OCI-LY1 (cell line): ENCODE measurements around the gene ATOX1.

Source experiments
- H2AFZ ChIP-seq: fragments of 200-600 bp; sonication (generic), shearing (Covaris generic); 2 replicates; pipeline ENCODE4 v1.6.0; 2014; ENCODE audit warnings: antibody characterized with exemption, mild to moderate bottlenecking, low read length
- H3F3A ChIP-seq: fragments of 200-600 bp; sonication (generic), shearing (Covaris generic); 2 replicates; pipeline ENCODE4 v1.6.0; 2014; ENCODE audit warnings: mild to moderate bottlenecking, antibody characterized with exemption, low read length, moderate library complexity; ENCODE audit not compliant: insufficient read depth
- H3K27ac ChIP-seq: fragments of 200-600 bp; sonication (generic); 2 replicates; pipeline ENCODE4 v1.5.1; 2014; ENCODE audit warnings: low read length, mixed run types, mild to moderate bottlenecking, low read depth; ENCODE audit not compliant: poor library complexity, severe bottlenecking
- H3K27me3 ChIP-seq: fragments of 200-600 bp; sonication (generic); 2 replicates; pipeline ENCODE4 v1.6.0; 2014; ENCODE audit warnings: antibody characterized with exemption, mild to moderate bottlenecking, low read length, moderate library complexity; ENCODE audit not compliant: insufficient read depth
- H3K36me3 ChIP-seq: fragments of 200-600 bp; sonication (generic); 2 replicates; pipeline ENCODE4 v1.6.1; 2014; ENCODE audit warnings: mild to moderate bottlenecking, antibody characterized with exemption, low read length, moderate library complexity, mixed read lengths; ENCODE audit not compliant: insufficient read depth
- H3K4me1 ChIP-seq: fragments of 200-600 bp; sonication (generic); 2 replicates; pipeline ENCODE4 v1.5.1; 2014; ENCODE audit warnings: mild to moderate bottlenecking, low read length, moderate library complexity; ENCODE audit not compliant: insufficient read depth, severe bottlenecking
- H3K4me2 ChIP-seq: fragments of 200-600 bp; sonication (generic), shearing (Covaris generic); 2 replicates; pipeline ENCODE4 v1.6.1; 2014; ENCODE audit warnings: low read length
- H3K4me3 ChIP-seq: fragments of 200-600 bp; sonication (generic); 2 replicates; pipeline ENCODE4 v1.5.1; 2014; ENCODE audit warnings: low read length, low read depth, mild to moderate bottlenecking, mixed read lengths; ENCODE audit not compliant: poor library complexity, severe bottlenecking
- H3K79me2 ChIP-seq: fragments of 200-600 bp; shearing (Covaris generic); 2 replicates; pipeline ENCODE4 v1.6.1; 2016; ENCODE audit warnings: mixed run types, low read length, mixed read lengths; ENCODE audit not compliant: insufficient read depth
- H3K9ac ChIP-seq: fragments of 200-600 bp; sonication (generic), shearing (Covaris generic); 2 replicates; pipeline ENCODE4 v1.6.1; 2014; ENCODE audit warnings: mild to moderate bottlenecking, low read length, mixed read lengths
- H3K9me2 ChIP-seq: fragments of 200-600 bp; sonication (generic), shearing (Covaris generic); 2 replicates; pipeline ENCODE4 v1.6.1; 2014; ENCODE audit warnings: low read depth, mild to moderate bottlenecking, low read length, mixed read lengths
- H3K9me3 ChIP-seq: fragments of 200-600 bp; shearing (Covaris generic); 2 replicates; pipeline ENCODE4 v1.6.1; 2014; ENCODE audit warnings: low read length, mixed read lengths
- H4K20me1 ChIP-seq: fragments of 200-600 bp; sonication (generic), shearing (Covaris generic); 2 replicates; pipeline ENCODE4 v1.6.0; 2016; ENCODE audit warnings: mild to moderate bottlenecking, low read length; ENCODE audit not compliant: insufficient read depth
- CTCF ChIP-seq: fragments of 200-600 bp; sonication (generic), shearing (Covaris generic); IDR thresholded peaks from 2 replicates; pipeline ENCODE4 v1.5.1; 2017; ENCODE audit warnings: mild to moderate bottlenecking, antibody characterized with exemption, low read length, moderate library complexity, mixed read lengths
- EZH2 ChIP-seq: fragments of 200-600 bp; sonication (generic), shearing (Covaris generic); IDR thresholded peaks from 2 replicates; pipeline ENCODE4 v1.8.0; 2017; ENCODE audit warnings: borderline replicate concordance, mixed run types, mild to moderate bottlenecking, antibody characterized with exemption, low read length, moderate library complexity, mixed read lengths

Gene ATOX1

GRCh38 chr5:151707567-151707966 lies 50.9 kb downstream of the ATOX1 start:
- Histone ChIP-seq H3K79me2 (no peaks in the 10 kb centered on the region), H3K36me3 (no peaks in the 10 kb centered on the region), H4K20me1 (no peaks in the 10 kb centered on the region), H3K4me2 (no peak overlapping the region), H3K9ac (no peak overlapping the region), H3K9me2 (no peaks in the 10 kb centered on the region), H2AFZ (no peak overlapping the region), H3K27me3 (no peaks in the 10 kb centered on the region; the same call in 1 of the 2 replicates), H3F3A (no peaks in the 10 kb centered on the region), H3K27ac (no peak overlapping the region), H3K4me1 (no peaks in the 10 kb centered on the region), H3K4me3 (no peak overlapping the region), H3K9me3 (no peaks in the 10 kb centered on the region)
- TF ChIP-seq CTCF: no peak
- TF ChIP-seq EZH2: no peak

GRCh38 chr5:151706906-151707305 lies 51.5 kb downstream of the ATOX1 start:
- H3K4me3 ChIP-seq: no peak overlapping the region
- no peak overlapping the region for H3K9ac ChIP-seq
- H3F3A ChIP-seq: no peaks in the 10 kb centered on the region
- H3K36me3 ChIP-seq: no peaks in the 10 kb centered on the region
- no peak for TF ChIP-seq EZH2
- no peak for TF ChIP-seq CTCF
- H3K9me3 ChIP-seq: no peaks in the 10 kb centered on the region
- no peaks in the 10 kb centered on the region; the same call in 1 of the 2 replicates for H3K27me3 ChIP-seq
- no peak overlapping the region for H3K27ac ChIP-seq
- H4K20me1 ChIP-seq: no peaks in the 10 kb centered on the region
- H3K4me1 ChIP-seq: no peaks in the 10 kb centered on the region
- H3K79me2 ChIP-seq: no peaks in the 10 kb centered on the region
- H3K9me2 ChIP-seq: no peaks in the 10 kb centered on the region
- no peak overlapping the region for H3K4me2 ChIP-seq
- no peak overlapping the region for H2AFZ ChIP-seq

GRCh38 chr5:151703780-151704179 lies 54.7 kb downstream of the ATOX1 start:
- Histone ChIP-seq H3K4me1 (no peaks in the 10 kb centered on the region), H3K9me2 (no peaks in the 10 kb centered on the region), H3K4me3 (no peak overlapping the region), H3K36me3 (no peaks in the 10 kb centered on the region), H3K79me2 (no peaks in the 10 kb centered on the region), H4K20me1 (no peaks in the 10 kb centered on the region), H3K4me2 (no peak overlapping the region), H3K9me3 (no peaks in the 10 kb centered on the region), H3F3A (no peaks in the 10 kb centered on the region), H3K27ac (no peak overlapping the region), H3K27me3 (no peaks in the 10 kb centered on the region), H3K9ac (no peak overlapping the region), H2AFZ (no peak overlapping the region)
- no peak for TF ChIP-seq CTCF
- no peak for TF ChIP-seq EZH2
